GM06990 (cell line): ENCODE data around the gene EPDR1.
"Not testable (repeated sequence)": the region's sequence is repeated elsewhere in the genome, so short reads cannot be mapped to it uniquely, and the experiment has no call there.

Experiments
- DNase-seq: peaks from one replicate; pipeline ENCODE4 v3.0.0-alpha.2; 2011; ENCODE audit not compliant: insufficient read length; ENCODE audit errors: extremely low read depth
- H3K27me3 ChIP-seq: replicated peaks from 2 replicates; pipeline ENCODE4 v1.6.0; 2011; ENCODE audit warnings: low read length; ENCODE audit not compliant: control insufficient read depth, insufficient read depth
- H3K36me3 ChIP-seq: 2 replicates; pipeline ENCODE4 v1.5.1; 2011; ENCODE audit warnings: low read length; ENCODE audit not compliant: control insufficient read depth, insufficient read depth
- H3K4me3 ChIP-seq: replicated peaks from 2 replicates; pipeline ENCODE4 v1.5.1; 2011; ENCODE audit warnings: low read depth, mild to moderate bottlenecking, control low read depth, low read length
- CTCF ChIP-seq: IDR thresholded peaks from 2 replicates; pipeline ENCODE4 v1.5.1; 2011; ENCODE audit warnings: low read length, control low read depth, mild to moderate bottlenecking, inconsistent platforms; ENCODE audit not compliant: insufficient read depth, poor library complexity, severe bottlenecking

Gene EPDR1

GRCh38 chr7:37945336-37945735, 24.9 kb downstream of the EPDR1 start:
- no peak for TF ChIP-seq CTCF
- Histone ChIP-seq H3K27me3 (no peaks in the 10 kb centered on the region), H3K4me3 (no peak overlapping the region), H3K36me3 (no peaks in the 10 kb centered on the region; the same call in 1 of the 2 replicates)
- no peak for DNase-seq

GRCh38 chr7:37947138-37947940, 26.9 kb downstream of the EPDR1 start:
- H3K36me3 ChIP-seq: no peaks in the 10 kb centered on the region; the same call in 1 of the 2 replicates
- TF ChIP-seq CTCF: no peak
- DNase-seq: no peak

GRCh38 chr7:37947941-37948210, 27.4 kb downstream of the EPDR1 start:
- H3K27me3 ChIP-seq: no peaks in the 10 kb centered on the region
- DNase-seq: no peak
- TF ChIP-seq CTCF: no peak
- no peaks in the 10 kb centered on the region; the same call in 1 of the 2 replicates for H3K36me3 ChIP-seq
- H3K4me3 ChIP-seq: no peak overlapping the region

More at GRCh38 chr7:37947138-37947940, 26.9 kb downstream of the EPDR1 start:
- no peaks in the 10 kb centered on the region for H3K27me3 ChIP-seq
- no peak overlapping the region for H3K4me3 ChIP-seq

GRCh38 chr7:37952240-37952639, 31.8 kb downstream of the EPDR1 start:
- H3K4me3 ChIP-seq: no peak overlapping the region

GRCh38 chr7:37954217-37954616, 33.8 kb downstream of the EPDR1 start:
- not testable (repeated sequence) for DNase-seq, H3K36me3 ChIP-seq, H3K4me3 ChIP-seq, H3K27me3 ChIP-seq

More at GRCh38 chr7:37952240-37952639, 31.8 kb downstream of the EPDR1 start:
- no peak for DNase-seq
- H3K36me3 ChIP-seq: no peaks in the 10 kb centered on the region
- TF ChIP-seq CTCF: no peak
- H3K27me3 ChIP-seq: no peaks in the 10 kb centered on the region

- H3K27me3 ChIP-seq: no peaks in the 10 kb centered on the region
- TF ChIP-seq CTCF: no peak
- H3K4me3 ChIP-seq: no peak overlapping the region
- DNase-seq: no peak
- H3K36me3 ChIP-seq: no peaks in the 10 kb centered on the region
Measured at GRCh38 chr7:37956791-37957190, 36.4 kb downstream of the EPDR1 start.
